Panc1 (cell line): ENCODE results near the gene WASF2. TPM values are rescaled to one million over a fixed set of nuclear protein-coding genes. Genes with fewer than 3 reads are reported as not detected.
A peak's percentile ranks its signal among the peaks of the same experiment; 100 is the strongest.

Experiments used
- ATAC-seq: fragments of 200-7000 bp; cut with Tn5 transposase; 2 replicates; pipeline ENCODE4 v1.9.1; 2020; ENCODE audit warnings: mild to moderate bottlenecking, moderate library complexity
- BruUV-seq: library from RNA; stranded (reverse); fragments of 400-500 nt; replicated peaks from 2 replicates; lab custom pipeline; 2021; lab: Mats Ljungman, UMichigan
- CTCF ChIA-PET: fragments of 300-600 bp; sonication (Branson Sonifier 250); formaldehyde crosslinking; loops from one replicate; lab custom pipeline; 2022; ENCODE audit warnings: antibody characterized with exemption; lab: Charles Lee
- POLR2A ChIA-PET: fragments of 300-600 bp; sonication (Branson Sonifier 250); formaldehyde crosslinking; loops from one replicate; lab custom pipeline; 2022; ENCODE audit warnings: antibody characterized with exemption; lab: Charles Lee
- DNase-seq: peaks from one replicate; pipeline ENCODE4 v3.0.0-alpha.2; 2010; ENCODE audit warnings: low read depth, low spot score
- H3K27ac ChIP-seq: 2 replicates; pipeline ENCODE4 v1.5.1; 2011; ENCODE audit warnings: mild to moderate bottlenecking, low read length, inconsistent platforms
- H3K27me3 ChIP-seq: fragments of 200-500 bp; sonication (Bioruptor generic); 2 replicates; pipeline ENCODE4 v1.6.0; 2014; ENCODE audit warnings: low read length, inconsistent platforms; ENCODE audit not compliant: control insufficient read depth, insufficient read depth
- H3K36me3 ChIP-seq: fragments of 200-500 bp; sonication (Bioruptor generic); 2 replicates; pipeline ENCODE4 v1.5.1; 2014; ENCODE audit warnings: inconsistent platforms, mild to moderate bottlenecking, low read length, moderate library complexity; ENCODE audit not compliant: control insufficient read depth, insufficient read depth
- H3K4me1 ChIP-seq: 2 replicates; pipeline ENCODE4 v1.5.1; 2011; ENCODE audit warnings: inconsistent platforms, mild to moderate bottlenecking, low read length, moderate library complexity; ENCODE audit not compliant: control insufficient read depth, insufficient read depth
- H3K4me3 ChIP-seq, 2 experiments: 2 replicates each; pipeline ENCODE4 v1.5.1; 2011 to 2012; ENCODE audit warnings: low read depth in 2 of 2, low read length in 2 of 2, mild to moderate bottlenecking in 2 of 2, inconsistent platforms in 1 of 2, moderate library complexity in 1 of 2
- H3K9me3 ChIP-seq: fragments of 200-500 bp; sonication (Bioruptor generic); 2 replicates; pipeline ENCODE4 v1.5.1; 2014; ENCODE audit warnings: low read depth, mild to moderate bottlenecking, inconsistent platforms, low read length, moderate library complexity; ENCODE audit not compliant: control insufficient read depth, insufficient read depth
- CTCF ChIP-seq: fragments of 450-650 bp; IDR thresholded peaks from 2 replicates; pipeline ENCODE4 v1.5.1; 2017; ENCODE audit warnings: mild to moderate bottlenecking
- POLR2AphosphoS5 ChIP-seq: IDR thresholded peaks from 2 replicates; pipeline ENCODE4 v1.6.1; 2012; ENCODE audit warnings: mild to moderate bottlenecking, low read depth, low read length, moderate library complexity
- SIN3A ChIP-seq: IDR thresholded peaks from 2 replicates; pipeline ENCODE4 v1.6.1; 2012; ENCODE audit warnings: low read depth, mild to moderate bottlenecking, low read length, moderate library complexity, borderline replicate concordance; ENCODE audit not compliant: insufficient read depth
- TCF7L2 ChIP-seq: IDR thresholded peaks from 2 replicates; pipeline ENCODE4 v1.6.1; 2011; ENCODE audit warnings: mild to moderate bottlenecking, low read depth, low read length, inconsistent platforms
- in situ Hi-C: cut with HindIII; loops from 2 replicates; pipeline ENCODE4 v1.10.0; 2016; ENCODE audit warnings: low sequenced_read_pairs, low pct_unique_long_range_greater_than_20kb
- intact Hi-C: fragments of 100-400 bp; cut with micrococcal nuclease; formaldehyde crosslinking; loops from one replicate; pipeline ENCODE4 v1.10.0; 2022; ENCODE audit not compliant: unreplicated experiment
- total RNA-seq: library from RNA; stranded (reverse); gene quantifications from one replicate; pipeline ENCODE4 v1.2.1, GENCODE V29; 2021; ENCODE audit not compliant: unreplicated experiment
- TF ChIP-seq, protein P1 (sequence below), 2 experiments: IDR thresholded peaks; 2 replicates each; pipeline ENCODE4 v1.6.1; 2011 to 2012; ENCODE audit warnings: low read depth in 2 of 2, control low read depth in 1 of 2, low read length in 1 of 2, mild to moderate bottlenecking in 1 of 2, moderate library complexity in 1 of 2; ENCODE audit not compliant: insufficient read depth in 1 of 2

WASF2 gene
- total RNA-seq, 1 experiment from 2014 or later, result 121 TPM

DNA sequence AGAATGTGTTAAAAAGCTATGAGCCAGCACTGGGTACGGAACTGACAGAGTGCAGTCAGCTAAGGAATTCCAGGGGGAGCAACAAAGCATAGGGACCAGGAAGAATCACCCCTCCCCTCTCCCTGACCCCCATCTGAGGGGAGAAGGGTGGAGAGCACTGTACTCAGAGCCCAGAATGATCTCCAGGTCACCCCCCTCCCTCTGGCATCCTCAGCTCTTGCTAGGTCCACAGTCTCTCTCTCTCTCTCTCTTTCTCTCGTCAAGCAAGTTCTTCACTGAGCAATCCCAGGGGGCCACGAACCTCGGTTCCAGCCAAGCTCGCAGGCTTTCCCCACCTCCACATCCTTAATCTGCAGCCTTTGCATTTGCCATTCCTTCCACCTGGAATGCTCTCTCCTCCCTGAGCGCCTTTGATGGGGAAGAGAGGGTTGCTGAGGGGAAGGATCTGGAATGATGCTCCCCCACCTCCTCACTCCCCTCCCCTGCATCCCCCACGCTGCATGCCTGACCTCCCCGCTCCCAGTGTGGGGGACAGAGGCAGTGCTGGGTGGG is 6.7 kb upstream of the WASF2 start:
- ChIA-PET CTCF (interaction anchor here (0.8 kb wide), 1 partner anchor 78 kb away, joined by 4 read pairs; no protein-coding TSS in a partner anchor), POLR2A (interaction anchor here (0.6 to 1.1 kb wide), 2 partner anchors 12 to 377 kb away, joined by 3 to 8 read pairs; no protein-coding TSS in a partner anchor)
- TF ChIP-seq CTCF (no peak), TCF7L2 (no peak), SIN3A (no peak), POLR2AphosphoS5 (no peak)
- TF ChIP-seq, protein P1, sequence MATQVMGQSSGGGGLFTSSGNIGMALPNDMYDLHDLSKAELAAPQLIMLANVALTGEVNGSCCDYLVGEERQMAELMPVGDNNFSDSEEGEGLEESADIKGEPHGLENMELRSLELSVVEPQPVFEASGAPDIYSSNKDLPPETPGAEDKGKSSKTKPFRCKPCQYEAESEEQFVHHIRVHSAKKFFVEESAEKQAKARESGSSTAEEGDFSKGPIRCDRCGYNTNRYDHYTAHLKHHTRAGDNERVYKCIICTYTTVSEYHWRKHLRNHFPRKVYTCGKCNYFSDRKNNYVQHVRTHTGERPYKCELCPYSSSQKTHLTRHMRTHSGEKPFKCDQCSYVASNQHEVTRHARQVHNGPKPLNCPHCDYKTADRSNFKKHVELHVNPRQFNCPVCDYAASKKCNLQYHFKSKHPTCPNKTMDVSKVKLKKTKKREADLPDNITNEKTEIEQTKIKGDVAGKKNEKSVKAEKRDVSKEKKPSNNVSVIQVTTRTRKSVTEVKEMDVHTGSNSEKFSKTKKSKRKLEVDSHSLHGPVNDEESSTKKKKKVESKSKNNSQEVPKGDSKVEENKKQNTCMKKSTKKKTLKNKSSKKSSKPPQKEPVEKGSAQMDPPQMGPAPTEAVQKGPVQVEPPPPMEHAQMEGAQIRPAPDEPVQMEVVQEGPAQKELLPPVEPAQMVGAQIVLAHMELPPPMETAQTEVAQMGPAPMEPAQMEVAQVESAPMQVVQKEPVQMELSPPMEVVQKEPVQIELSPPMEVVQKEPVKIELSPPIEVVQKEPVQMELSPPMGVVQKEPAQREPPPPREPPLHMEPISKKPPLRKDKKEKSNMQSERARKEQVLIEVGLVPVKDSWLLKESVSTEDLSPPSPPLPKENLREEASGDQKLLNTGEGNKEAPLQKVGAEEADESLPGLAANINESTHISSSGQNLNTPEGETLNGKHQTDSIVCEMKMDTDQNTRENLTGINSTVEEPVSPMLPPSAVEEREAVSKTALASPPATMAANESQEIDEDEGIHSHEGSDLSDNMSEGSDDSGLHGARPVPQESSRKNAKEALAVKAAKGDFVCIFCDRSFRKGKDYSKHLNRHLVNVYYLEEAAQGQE (IDR thresholded peaks at IDR 0.05; ENCODE audit: insufficient read depth in 1 of 2, low read depth in 2 of 2, low read length in 1 of 2), result no peak
- in situ Hi-C loops (no loop called here), intact Hi-C loops (no loop called here)
- ATAC-seq, result peak; percentile 66
- Histone ChIP-seq H3K27ac (no peak overlapping the region), H3K36me3 (no peaks in the 10 kb centered on the region), H3K4me3 (no peak overlapping the region), H3K27me3 (no peaks in the 10 kb centered on the region), H3K4me1 (peaks cover 15% of the 10 kb centered on the region), H3K9me3 (no peaks in the 10 kb centered on the region)
- BruUV-seq, result no TSS peak
- DNase-seq, result no peak

DNA sequence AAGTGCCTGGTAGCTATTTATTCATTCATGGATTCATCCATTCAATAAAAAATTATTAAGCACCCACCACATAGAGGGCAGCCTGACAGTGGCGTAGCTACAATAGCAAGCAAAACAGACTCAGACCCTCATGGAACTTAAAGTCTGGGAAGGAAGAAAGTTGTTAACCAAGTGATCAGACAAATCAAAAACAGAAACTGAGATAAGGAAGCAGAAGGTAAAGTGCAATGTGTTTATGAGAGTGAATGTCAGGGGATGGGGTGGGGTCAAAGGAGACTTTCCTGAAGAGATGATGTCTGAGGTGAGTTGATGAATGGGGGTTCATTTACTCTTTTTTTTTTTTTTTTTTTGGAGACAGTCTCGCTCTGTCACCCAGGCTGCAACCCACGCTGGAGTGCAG is 2.8 kb upstream of the WASF2 start:
- peaks cover 4% of the 10 kb centered on the region; the same call in 1 of the 2 replicates for H3K36me3 ChIP-seq
- in situ Hi-C loops, result no loop called here
- no peaks in the 10 kb centered on the region for H3K9me3 ChIP-seq
- intact Hi-C loops, result no loop called here
- no TSS peak for BruUV-seq
- ChIA-PET CTCF (interaction anchor here (0.7 kb wide), 1 partner anchor 64 kb away, joined by 4 read pairs; no protein-coding TSS in a partner anchor), POLR2A (no interaction called here)
- DNase-seq (no peak), ATAC-seq (no peak)
- peaks cover 28% of the 10 kb centered on the region for H3K4me1 ChIP-seq
- no peak overlapping the region for H3K4me3 ChIP-seq
- no peaks in the 10 kb centered on the region for H3K27me3 ChIP-seq
- no peak overlapping the region for H3K27ac ChIP-seq
- TF ChIP-seq POLR2AphosphoS5 (no peak), TCF7L2 (no peak), SIN3A (no peak), CTCF (no peak)
- TF ChIP-seq, protein P1 (IDR thresholded peaks at IDR 0.05; ENCODE audit: insufficient read depth in 1 of 2, low read depth in 2 of 2, low read length in 1 of 2), result no peak
